ENCODE results near the gene L1TD1.
"Not testable (repeated sequence)": the region's sequence is repeated elsewhere in the genome, so short reads cannot be mapped to it uniquely, and the experiment has no call there.

Gene L1TD1

DNA sequence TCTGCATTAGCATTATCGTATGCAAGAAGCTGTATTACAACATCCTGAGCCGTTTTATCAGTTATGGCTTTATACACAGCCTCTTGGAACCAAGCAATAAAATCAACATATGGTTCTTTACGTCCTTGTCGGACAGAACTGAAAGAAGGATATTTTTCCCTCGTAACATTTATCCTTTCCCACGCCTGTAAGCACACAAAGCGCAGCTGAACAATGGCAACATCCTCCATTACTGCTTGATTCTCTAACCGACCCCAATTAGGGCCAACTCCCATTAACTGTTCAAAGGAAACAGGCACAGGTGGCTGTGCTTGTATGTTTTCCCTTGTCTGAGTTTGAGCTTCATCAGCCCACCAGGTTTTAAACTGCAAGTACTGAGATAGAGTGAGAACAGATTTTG lies 12.5 kb upstream of the L1TD1 start:
- H3K4me1 ChIP-seq (ENCODE audit: control insufficient read depth, insufficient read depth, low read length); H3K4me3 ChIP-seq (ENCODE audit: low read length); H3K9ac ChIP-seq (ENCODE audit: low read length): not testable (repeated sequence)

DNA sequence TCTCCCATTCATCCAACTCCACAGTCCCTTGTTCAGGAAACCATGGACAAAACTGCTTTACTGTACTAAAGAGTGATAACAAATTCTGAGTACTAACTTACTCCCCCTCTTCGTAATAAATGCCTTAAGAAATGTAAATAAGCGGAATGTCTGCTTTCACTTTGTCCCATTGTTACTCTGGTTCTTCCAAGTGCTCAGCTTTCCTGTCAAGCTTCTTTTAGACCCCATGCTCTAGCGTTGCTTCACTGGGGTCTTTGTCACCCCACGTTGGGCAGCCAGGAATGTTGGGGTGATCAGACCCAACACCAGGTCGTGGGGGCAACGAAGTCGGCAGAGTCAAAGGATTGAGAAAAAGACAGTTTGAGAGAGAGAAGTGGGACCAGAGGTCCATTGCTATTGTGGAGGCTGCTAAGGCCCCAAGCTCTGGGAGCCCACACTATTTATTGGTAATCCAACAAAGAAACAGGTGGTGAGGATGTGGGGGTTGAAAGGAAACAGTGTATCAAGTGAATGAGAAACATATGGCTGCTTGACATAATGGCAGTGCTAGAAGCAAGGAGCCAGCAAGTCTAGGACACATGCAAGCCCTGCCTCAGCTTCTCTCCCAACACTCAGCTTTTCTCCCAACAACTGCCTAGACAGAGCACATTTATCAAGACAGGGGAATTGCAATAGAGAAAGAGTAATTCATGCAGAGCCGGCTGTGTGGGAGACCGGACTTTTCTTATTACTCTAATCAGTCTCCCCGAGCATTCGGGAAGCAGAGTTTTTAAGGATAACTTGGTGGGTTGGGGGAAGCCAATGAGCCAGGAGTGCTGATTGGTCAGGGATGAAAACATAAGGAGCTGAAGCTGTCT lies 11.3 kb upstream of the L1TD1 start:
- H3K9ac ChIP-seq (ENCODE audit: low read length); H3K27ac ChIP-seq (ENCODE audit: low read depth, low read length); H3K4me3 ChIP-seq (ENCODE audit: low read length); H3K27me3 ChIP-seq (ENCODE audit: control insufficient read depth, insufficient read depth, low read length); H3K4me1 ChIP-seq (ENCODE audit: control insufficient read depth, insufficient read depth, low read length); H3K36me3 ChIP-seq (ENCODE audit: control insufficient read depth, insufficient read depth, low read length): not testable (repeated sequence)

More for the DNA sequence above, 12.5 kb upstream of the L1TD1 start:
- H3K27me3 ChIP-seq (ENCODE audit: control insufficient read depth, insufficient read depth, low read length); H3K27ac ChIP-seq (ENCODE audit: low read depth, low read length); H3K36me3 ChIP-seq (ENCODE audit: control insufficient read depth, insufficient read depth, low read length): not testable (repeated sequence)

DNA sequence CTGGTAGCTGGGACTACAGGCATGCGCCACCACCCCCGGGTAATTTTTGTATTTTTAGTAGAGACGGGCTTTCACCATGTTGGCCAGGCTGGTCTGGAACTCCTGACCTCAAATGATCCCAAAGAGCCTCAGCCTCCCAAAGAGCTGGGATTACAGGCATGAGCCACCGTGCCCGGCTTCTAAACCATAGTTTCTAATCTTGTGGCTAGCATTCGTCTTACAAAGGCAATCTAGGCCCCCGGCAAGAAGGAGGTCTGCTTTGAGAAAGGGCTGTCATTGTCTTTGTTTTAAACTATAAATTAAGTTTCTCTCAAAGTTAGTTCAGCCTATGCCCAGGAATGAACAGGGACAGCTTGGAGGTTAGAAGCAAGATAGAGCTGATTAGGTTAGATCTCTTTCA lies 10.3 kb upstream of the L1TD1 start:
- H3K4me1 ChIP-seq (ENCODE audit: control insufficient read depth, insufficient read depth, low read length): no peaks in the 10 kb centered on the region
- H3K4me3 ChIP-seq (ENCODE audit: low read length): no peak overlapping the region
- H3K36me3 ChIP-seq (ENCODE audit: control insufficient read depth, insufficient read depth, low read length): no peaks in the 10 kb centered on the region
- no peak overlapping the region for H3K27ac ChIP-seq (ENCODE audit: low read depth, low read length)
- H3K27me3 ChIP-seq (ENCODE audit: control insufficient read depth, insufficient read depth, low read length): no peaks in the 10 kb centered on the region
- H3K9ac ChIP-seq (ENCODE audit: low read length): no peak overlapping the region

DNA sequence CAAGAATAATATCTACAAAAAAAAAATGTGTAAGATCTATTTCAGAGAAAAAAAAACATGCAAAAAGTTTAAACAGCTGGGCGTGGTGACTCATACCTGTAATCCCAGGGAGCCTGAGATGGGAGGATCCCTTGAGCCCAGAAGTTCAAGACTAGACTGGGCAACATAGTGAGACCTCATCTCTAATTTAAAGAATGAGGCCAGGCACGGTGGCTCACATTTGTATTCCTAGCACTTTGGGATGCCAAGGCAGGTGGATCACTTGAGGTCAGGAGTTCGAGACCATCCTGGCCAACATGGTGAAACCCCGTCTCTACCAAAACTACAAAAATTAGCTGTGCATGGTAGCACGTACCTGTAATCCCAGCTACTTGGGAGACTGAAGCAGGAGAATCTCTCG lies 9.4 kb upstream of the L1TD1 start:
- not testable (repeated sequence) for H3K4me3 ChIP-seq (ENCODE audit: low read length); H3K9ac ChIP-seq (ENCODE audit: low read length); H3K27me3 ChIP-seq (ENCODE audit: control insufficient read depth, insufficient read depth, low read length); H3K4me1 ChIP-seq (ENCODE audit: control insufficient read depth, insufficient read depth, low read length); H3K27ac ChIP-seq (ENCODE audit: low read depth, low read length); H3K36me3 ChIP-seq (ENCODE audit: control insufficient read depth, insufficient read depth, low read length)

DNA sequence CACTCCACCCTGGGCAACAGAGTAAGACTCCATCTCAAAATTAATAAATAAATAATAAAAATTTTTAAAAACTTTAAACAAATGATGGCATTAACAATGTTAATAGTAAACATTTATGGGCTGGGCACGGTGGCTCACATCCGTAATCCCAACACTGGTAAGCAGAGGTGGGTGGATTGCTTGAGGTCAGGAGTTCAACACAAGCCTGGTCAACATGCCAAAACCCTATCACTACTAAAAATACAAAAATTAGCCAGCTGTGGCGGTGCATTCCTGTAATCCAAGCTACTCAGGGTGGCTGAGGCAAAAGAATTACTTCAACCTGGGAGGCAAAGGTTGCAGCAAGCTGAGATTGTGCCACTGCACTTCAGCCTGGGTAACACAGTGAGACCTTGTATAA lies 9.0 kb upstream of the L1TD1 start:
- no peaks in the 10 kb centered on the region for H3K36me3 ChIP-seq (ENCODE audit: control insufficient read depth, insufficient read depth, low read length)
- H3K4me3 ChIP-seq (ENCODE audit: low read length): no peak overlapping the region
- no peaks in the 10 kb centered on the region for H3K4me1 ChIP-seq (ENCODE audit: control insufficient read depth, insufficient read depth, low read length)
- no peaks in the 10 kb centered on the region for H3K27me3 ChIP-seq (ENCODE audit: control insufficient read depth, insufficient read depth, low read length)
- no peak overlapping the region for H3K9ac ChIP-seq (ENCODE audit: low read length)
- no peak overlapping the region for H3K27ac ChIP-seq (ENCODE audit: low read depth, low read length)

DNA sequence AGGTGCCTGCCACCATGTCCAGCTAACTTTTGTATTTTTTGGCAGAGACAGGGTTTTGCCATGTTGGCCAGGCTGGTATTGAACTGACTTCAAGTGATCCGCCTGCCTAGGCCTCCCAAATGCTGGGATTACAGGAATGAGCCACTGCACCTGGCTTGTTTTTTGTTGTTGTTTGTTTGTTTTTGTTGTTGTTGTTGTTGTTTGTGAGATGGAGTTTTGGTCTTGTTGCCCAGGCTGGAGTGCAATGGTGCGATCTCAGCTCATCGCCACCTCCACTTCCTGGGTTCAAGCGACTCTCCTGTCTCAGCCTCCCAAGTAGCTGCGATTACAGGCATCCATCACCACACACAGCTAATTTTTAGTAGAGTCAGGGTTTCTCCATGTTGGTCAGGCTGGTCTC lies 7.1 kb upstream of the L1TD1 start:
- no peak overlapping the region for H3K27ac ChIP-seq (ENCODE audit: low read depth, low read length)
- no peaks in the 10 kb centered on the region for H3K27me3 ChIP-seq (ENCODE audit: control insufficient read depth, insufficient read depth, low read length)
- no peak overlapping the region for H3K4me3 ChIP-seq (ENCODE audit: low read length)
- no peak overlapping the region for H3K9ac ChIP-seq (ENCODE audit: low read length)
- H3K36me3 ChIP-seq (ENCODE audit: control insufficient read depth, insufficient read depth, low read length): no peaks in the 10 kb centered on the region
- H3K4me1 ChIP-seq (ENCODE audit: control insufficient read depth, insufficient read depth, low read length): no peaks in the 10 kb centered on the region

DNA sequence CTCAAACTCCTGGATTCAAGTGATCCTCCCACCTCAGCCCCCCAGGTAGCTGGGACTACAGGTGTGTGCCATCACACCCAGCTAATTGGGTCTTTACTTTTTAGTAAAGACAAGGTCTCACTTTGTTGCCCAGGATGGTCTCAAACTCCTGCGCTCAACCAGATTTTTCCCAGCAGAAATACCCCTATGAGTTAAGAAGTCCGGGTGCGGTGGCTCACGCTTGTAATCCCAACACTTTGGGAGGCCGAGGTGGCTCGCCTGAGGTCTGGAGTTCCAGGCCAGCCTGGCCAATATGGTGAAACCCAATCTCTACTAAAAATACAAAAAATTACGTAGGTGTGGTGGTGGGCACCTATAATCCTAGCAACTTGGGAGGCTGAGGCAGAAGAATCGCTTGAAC lies 6.5 kb upstream of the L1TD1 start:
- no peaks in the 10 kb centered on the region for H3K4me1 ChIP-seq (ENCODE audit: control insufficient read depth, insufficient read depth, low read length)

DNA sequence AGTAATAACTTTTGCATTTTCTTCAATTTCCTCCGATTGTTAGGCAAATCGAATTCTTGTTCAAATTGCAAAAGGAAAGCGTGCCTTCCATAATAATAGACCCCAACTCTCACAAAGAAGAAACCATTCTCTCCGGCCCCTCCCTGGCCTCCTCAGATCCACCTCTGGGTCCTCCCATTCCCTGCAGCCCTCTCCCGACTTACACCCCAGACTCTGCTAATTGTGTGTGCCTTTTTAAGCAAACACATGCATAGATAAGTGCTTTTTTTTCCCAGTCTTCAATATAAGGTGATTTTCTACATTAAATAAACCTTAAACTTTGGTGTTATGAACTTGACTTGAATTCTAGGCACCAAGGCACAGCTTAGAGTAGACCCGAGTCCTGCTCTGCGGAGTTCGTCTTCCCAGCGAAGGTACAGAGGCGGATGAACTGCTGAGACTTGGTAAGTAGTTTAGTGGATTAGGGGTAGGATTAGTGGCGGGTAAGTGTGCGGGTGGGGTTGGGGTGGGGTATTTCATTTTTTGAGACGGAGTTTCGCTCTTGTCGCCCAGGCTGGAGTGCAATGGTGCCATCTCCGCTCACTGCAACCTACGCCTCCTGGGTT lies 1.5 kb downstream of the L1TD1 start:
- Histone ChIP-seq H3K27me3 (ENCODE audit: control insufficient read depth, insufficient read depth, low read length) (no peaks in the 10 kb centered on the region), H3K4me1 (ENCODE audit: control insufficient read depth, insufficient read depth, low read length) (no peaks in the 10 kb centered on the region), H3K9ac (ENCODE audit: low read length) (no peak overlapping the region), H3K36me3 (ENCODE audit: control insufficient read depth, insufficient read depth, low read length) (no peaks in the 10 kb centered on the region), H3K27ac (ENCODE audit: low read depth, low read length) (no peak overlapping the region), H3K4me3 (ENCODE audit: low read length) (no peak overlapping the region)

More for the DNA sequence above, 6.5 kb upstream of the L1TD1 start:
- Histone ChIP-seq H3K9ac (ENCODE audit: low read length) (no peak overlapping the region), H3K27me3 (ENCODE audit: control insufficient read depth, insufficient read depth, low read length) (no peaks in the 10 kb centered on the region), H3K36me3 (ENCODE audit: control insufficient read depth, insufficient read depth, low read length) (no peaks in the 10 kb centered on the region), H3K4me3 (ENCODE audit: low read length) (no peak overlapping the region), H3K27ac (ENCODE audit: low read depth, low read length) (no peak overlapping the region)

DNA sequence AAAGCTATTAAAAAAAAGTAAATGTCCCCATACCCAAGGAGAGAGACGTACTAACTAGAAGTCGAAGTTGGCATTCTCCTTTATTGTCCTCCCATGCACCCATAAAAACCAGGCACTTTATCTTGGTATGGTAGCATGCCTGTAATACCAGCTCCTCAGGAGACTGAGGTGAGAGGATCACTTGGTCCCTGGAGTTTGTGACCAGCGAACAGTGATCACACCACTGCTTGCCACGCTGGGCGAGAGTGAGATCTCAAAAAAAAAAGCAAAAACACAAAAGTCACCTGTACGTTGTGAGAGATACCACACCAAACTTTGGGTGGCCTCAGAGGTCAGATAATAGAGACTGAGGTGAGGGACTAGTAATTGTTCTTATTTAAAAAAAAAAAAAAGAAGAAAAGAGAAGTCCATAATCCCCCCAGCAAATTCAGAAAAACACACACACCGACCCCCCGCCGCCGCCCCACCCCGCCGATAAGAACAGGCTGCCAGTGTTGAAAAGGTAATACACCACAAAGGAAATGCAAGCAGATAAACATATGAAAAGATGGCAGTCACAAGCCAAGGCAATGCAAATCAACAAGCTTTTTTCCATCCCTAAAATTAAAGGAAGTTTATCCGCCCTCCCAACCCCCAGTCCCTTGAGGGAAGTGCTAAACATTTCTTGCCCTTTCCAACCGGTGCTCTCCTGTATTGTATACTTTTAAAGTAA lies 3.6 kb downstream of the L1TD1 start:
- H3K27me3 ChIP-seq (ENCODE audit: control insufficient read depth, insufficient read depth, low read length): no peaks in the 10 kb centered on the region
- no peak overlapping the region for H3K27ac ChIP-seq (ENCODE audit: low read depth, low read length)
- no peak overlapping the region for H3K9ac ChIP-seq (ENCODE audit: low read length)
- no peaks in the 10 kb centered on the region for H3K4me1 ChIP-seq (ENCODE audit: control insufficient read depth, insufficient read depth, low read length)
- H3K36me3 ChIP-seq (ENCODE audit: control insufficient read depth, insufficient read depth, low read length): no peaks in the 10 kb centered on the region
- H3K4me3 ChIP-seq (ENCODE audit: low read length): no peak overlapping the region

DNA sequence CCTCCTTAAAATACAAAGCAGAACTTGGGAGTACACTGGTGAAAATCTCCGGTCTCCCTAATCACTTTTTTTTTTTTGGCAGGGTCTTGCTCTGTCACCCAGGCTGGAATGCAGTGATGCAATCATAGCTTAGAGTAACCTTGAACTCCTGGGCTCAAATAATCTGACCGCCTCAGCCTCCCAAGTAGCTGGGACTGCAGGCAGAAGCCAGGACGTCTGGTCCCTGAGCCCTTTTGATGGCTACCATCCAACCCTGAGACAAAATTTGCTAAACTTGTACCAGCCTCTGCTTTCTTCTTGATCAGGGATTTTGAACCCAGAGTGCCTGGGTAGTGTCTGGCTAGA lies 4.1 kb downstream of the L1TD1 start:
- Histone ChIP-seq H3K27me3 (ENCODE audit: control insufficient read depth, insufficient read depth, low read length) (no peaks in the 10 kb centered on the region), H3K4me3 (ENCODE audit: low read length) (no peak overlapping the region), H3K27ac (ENCODE audit: low read depth, low read length) (no peak overlapping the region), H3K36me3 (ENCODE audit: control insufficient read depth, insufficient read depth, low read length) (no peaks in the 10 kb centered on the region), H3K4me1 (ENCODE audit: control insufficient read depth, insufficient read depth, low read length) (no peaks in the 10 kb centered on the region), H3K9ac (ENCODE audit: low read length) (no peak overlapping the region)

DNA sequence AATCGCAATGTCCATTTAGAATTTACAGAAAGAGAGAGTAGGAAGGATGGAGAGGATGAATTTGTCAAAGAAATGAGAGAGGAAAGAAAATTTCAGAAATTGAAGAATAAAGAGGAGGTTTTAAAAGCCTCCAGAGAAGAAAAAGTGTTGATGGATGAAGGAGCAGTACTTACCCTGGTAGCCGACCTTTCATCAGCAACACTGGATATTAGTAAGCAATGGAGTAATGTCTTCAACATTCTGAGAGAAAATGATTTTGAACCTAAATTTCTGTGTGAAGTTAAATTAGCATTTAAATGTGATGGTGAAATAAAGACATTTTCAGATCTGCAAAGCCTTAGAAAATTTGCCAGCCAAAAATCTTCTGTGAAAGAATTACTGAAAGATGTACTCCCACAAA lies 12.5 kb downstream of the L1TD1 start:
- no peaks in the 10 kb centered on the region for H3K4me1 ChIP-seq (ENCODE audit: control insufficient read depth, insufficient read depth, low read length)
- no peaks in the 10 kb centered on the region for H3K27me3 ChIP-seq (ENCODE audit: control insufficient read depth, insufficient read depth, low read length)
- H3K4me3 ChIP-seq (ENCODE audit: low read length): no peak overlapping the region
- no peak overlapping the region for H3K9ac ChIP-seq (ENCODE audit: low read length)
- H3K27ac ChIP-seq (ENCODE audit: low read depth, low read length): no peak overlapping the region
- no peaks in the 10 kb centered on the region for H3K36me3 ChIP-seq (ENCODE audit: control insufficient read depth, insufficient read depth, low read length)

DNA sequence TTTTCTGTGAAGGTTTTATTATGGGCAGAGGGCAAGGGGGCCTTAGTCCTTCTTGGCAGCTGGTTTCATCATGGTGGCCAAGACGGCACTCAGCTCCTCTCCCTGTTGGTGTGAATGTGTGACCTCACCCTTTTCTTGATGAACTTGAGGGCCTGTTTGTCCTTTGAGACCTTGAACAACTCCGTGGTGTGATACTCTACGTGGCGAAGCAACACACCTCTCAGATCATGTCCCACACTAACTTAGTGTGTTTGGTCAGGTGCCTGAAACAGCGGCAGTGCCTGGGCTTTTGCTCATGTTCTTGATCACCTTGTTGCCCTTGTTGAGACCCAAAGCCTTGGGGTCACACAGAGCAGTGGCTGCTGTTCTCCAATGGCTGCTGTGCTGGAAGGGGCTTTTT lies 13.4 kb downstream of the L1TD1 start:
- no peaks in the 10 kb centered on the region for H3K4me1 ChIP-seq (ENCODE audit: control insufficient read depth, insufficient read depth, low read length)
- H3K27ac ChIP-seq (ENCODE audit: low read depth, low read length): no peak overlapping the region
- no peaks in the 10 kb centered on the region for H3K27me3 ChIP-seq (ENCODE audit: control insufficient read depth, insufficient read depth, low read length)
- H3K36me3 ChIP-seq (ENCODE audit: control insufficient read depth, insufficient read depth, low read length): no peaks in the 10 kb centered on the region
- no peak overlapping the region for H3K4me3 ChIP-seq (ENCODE audit: low read length)
- H3K9ac ChIP-seq (ENCODE audit: low read length): no peak overlapping the region
